NCI-H2171 treated with DMSO at 0.1 percent for 48 hours (cell line): ENCODE data around the gene MRPL14.
A peak's percentile ranks its signal among the peaks of the same experiment; 100 is the strongest.

Experiments used
- DNase-seq: peaks from one replicate; lab custom pipeline; 2025; lab: John Stamatoyannopoulos, UW

MRPL14 gene

DNA sequence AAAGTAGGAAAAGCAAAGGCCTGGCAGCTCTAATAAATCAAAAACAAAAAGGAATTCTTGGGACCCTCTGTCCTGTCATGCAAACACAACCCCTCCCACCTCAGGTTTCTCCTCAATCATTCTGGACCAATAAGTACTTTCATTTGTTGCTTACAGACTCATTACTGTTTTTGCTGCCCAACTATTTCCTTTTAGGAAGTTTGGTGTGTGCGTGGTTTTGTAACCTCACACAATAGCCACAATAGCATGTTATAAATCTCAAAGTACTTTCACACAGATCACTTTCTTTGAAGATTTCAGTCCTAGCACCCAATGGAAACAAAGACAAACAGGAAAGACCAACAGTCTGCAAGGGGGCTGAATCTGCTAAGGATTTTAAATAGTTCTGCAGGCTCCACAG, 4.5 kb downstream of the MRPL14 start:
- no peak for DNase-seq

DNA sequence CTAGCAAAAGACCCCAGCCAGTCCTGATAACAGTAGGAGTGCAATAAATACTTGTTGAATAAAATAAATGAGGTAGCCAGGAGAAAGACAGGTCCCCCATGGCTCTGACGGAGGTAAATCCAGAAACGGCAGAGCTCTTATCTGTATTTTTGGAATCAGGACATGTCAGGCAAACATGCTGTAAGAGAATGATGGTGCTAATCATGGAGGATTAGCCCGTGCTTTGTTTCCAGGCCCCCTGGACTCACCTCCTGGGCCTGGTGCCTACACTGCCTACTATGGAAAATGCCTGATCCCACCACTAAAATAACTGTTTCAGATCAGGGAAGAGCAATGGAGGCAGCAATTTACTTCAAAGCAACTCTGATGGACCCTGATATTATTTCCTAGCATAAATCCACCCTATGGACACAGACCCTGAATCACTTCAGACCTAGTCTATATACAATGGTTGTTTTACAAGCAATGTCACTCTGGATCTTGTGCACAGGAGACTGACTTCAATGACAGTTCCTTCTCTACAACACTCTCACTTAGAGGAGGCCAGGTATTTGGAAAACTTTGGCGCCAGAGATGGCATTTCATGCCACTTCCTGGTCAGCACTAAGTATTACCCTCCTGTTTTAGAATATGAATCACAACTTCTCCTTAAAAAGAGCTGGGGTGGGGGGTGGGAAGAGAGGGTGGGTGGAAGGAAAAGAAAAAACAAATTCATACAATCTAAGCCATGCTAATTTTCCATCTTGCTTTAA, 6.4 kb downstream of the MRPL14 start:
- DNase-seq = no peak

DNA sequence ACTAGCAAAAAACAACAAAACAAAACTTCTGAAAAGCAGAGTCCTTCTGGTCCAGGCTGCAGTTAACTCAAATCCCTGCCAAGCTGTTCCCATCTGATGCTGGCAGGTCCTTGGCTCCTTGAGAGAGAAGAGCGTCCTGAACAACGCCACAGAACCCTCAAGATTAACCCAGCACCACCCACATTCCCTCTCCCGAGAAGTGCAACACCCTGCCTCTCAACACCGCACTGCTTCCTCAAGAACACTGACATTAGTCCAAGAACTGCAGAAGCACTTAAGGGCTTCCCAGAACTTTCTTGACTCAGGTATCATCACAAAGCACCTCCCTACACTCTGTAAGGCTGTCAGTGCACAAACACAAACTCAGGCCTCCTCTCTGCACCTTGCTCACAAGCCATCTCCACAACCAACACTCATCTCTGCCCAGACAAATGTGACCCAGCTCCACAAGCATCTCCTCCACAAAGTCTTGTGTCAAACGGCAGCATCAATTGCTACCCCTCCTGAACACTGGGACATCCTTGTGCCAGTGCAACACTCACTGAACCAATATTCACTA, 7.5 kb downstream of the MRPL14 start:
- no peak for DNase-seq

DNA sequence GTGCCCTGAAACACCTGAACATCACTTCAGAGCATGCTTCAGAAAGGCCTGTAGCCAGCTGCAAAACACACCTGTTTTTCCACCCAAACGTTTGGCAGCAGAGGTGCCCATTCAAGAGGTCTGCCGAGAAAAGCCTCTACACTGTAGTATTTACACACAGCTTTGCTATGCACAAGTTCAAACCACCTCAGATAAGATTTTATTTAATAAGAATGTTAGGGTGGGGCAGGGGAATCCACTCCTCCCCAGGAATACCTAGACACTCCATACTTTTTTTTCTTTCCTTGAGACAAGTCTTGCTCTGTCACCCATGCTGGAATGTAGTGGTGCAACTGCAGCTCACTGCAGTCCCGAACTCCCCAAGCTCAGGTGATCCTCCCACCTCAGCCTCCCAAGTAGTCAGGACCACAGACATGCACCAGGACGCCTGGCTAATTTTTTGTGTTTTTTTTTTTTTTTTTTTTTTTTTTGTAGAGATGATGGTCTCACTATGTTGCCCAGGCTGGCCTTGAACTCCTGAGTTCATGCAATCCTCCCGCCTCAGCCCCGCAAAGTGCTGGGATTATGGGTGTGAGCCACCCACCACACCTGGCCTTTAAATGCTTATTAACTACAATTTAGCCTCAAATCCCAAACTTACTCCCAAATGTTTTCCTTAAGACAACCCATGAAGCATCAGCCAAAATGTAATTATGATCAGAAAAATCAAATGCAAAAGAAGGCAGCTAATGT, 9.7 kb downstream of the MRPL14 start:
- no peak for DNase-seq

DNA sequence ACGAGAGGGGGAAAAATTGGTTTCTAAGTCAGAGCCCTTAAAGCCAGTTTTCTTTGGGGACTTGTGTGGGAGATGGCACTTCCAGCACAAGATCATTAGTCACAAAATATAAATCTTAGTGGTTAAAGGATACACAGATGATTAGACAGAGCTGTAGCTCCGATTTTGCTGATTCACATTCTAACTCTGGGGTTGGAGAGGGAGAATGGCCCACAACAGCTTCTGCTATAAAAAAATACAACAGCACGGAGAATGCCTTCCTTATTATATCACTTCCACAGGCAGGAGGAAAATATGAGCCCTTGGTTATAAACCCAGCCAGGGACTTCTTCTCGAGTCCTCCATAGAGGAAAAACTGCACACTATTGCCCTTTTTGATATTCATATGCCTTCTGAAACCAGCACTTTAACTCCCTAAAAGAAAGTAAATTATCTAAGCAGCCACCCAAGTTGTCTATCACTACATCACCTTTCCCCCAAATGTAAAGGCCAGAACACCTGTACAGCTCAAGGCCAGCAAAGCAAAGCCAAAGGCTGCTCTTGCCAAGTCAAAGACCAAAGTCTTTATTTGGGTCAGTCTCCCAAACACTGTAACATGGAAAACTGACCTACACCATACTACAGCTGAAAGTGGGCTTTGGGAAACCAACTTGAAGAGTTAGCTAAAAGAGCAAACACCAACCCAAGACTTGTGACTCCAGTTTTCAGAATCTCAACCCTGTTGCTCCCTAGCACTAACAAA, 10.4 kb downstream of the MRPL14 start:
- DNase-seq = no peak

DNA sequence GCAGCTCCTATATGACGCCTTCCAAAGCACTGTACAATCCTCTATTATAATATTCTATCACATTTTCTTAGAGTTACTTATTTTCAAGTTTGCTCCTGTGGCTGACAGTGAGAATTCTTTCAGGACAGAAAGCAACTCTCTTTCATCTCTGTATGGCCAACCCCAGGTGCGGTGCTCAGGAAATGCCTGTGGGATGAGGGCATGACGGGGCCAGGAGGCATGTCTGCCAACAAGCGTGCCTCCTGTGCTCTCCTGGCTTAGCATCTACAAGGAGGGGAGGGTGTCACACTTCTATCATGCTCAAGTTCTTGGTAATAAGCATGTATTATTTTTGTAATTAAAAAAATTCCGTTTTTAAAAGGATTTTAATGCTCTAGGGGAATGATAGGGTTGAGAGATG, 11.4 kb downstream of the MRPL14 start:
- DNase-seq = no peak

DNA sequence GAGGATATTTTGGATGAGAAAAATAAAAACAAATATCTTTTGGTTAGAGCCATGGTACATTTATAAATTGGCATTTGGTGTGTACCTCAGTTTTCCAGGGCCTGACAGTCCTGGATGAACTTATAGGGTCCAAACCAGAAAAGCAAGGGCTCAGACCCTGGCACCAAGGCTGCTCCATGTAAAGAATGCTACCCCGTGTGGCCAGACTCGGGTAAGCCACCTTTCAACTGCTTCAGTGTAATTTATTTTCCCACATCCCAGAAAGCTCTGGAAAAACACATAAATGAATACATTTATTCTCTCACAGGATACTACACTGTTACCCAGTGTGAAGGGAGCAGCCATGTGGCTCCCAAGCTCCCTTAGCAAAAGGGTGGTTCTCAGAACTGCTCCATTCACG, 13.8 kb downstream of the MRPL14 start:
- DNase-seq = no peak

DNA sequence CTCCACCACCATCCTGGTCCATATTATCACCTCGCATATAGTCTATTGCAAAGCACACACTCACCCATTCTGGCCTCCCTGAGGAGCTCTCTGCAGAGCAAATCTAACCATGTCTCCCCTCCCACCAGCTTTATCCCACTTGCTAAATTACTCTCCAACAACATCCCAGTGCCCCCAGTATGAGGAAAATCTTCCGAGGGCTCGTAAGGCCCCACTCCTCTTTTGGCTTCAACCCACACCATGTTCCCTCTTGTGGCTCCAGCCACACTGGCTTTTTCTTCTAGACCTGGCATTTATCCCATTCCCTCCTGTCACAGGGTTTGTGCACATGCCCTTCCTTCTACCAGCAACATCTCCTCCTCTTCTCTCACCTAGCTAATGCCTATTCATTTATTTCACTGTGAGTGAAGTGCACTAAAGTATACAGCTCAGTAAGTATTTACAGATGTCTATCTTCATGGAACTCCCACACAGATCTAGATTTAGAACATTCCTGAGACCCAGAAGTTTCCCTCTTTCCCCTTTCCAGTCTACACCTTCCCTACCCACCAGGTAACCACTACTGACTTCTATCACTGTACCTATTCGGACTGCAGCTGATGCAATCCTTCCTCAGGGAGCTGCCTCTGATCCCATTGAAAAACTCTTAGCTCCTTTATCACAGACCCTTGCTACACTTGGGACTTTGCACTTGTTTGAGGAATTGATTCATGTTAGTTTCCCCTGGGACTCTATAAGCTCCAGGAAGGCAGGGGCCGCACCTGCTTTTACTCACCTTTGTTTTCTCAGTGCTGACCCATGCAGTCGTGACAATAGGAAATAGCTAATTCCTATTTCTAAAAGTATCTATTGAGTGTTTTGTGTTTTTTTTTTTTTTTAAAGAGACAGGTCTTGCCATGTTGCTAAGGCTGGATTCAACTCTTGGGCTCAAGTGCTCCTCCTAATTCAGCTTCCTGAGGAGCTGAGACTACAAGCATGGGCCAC, 15.5 kb downstream of the MRPL14 start:
- no peak for DNase-seq

DNA sequence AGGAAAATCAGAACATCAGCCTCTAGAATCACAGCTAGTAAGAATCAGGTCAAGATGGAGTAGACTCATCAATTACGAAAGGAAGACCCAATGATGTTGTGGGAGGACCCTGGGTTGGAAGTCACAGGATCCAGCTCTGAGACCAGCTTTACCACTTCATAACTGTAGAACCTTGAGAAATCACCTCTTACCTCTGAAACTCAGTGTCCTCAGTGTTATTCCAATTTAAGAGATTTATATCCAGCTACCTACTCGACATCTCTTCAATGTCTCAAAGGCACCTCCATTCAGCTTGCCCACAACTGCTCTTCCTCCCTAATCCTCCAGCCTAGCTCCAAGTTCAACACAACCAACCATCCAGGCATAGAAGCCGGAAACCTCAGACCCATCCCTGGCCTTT, 16.3 kb downstream of the MRPL14 start:
- DNase-seq = no peak

DNA sequence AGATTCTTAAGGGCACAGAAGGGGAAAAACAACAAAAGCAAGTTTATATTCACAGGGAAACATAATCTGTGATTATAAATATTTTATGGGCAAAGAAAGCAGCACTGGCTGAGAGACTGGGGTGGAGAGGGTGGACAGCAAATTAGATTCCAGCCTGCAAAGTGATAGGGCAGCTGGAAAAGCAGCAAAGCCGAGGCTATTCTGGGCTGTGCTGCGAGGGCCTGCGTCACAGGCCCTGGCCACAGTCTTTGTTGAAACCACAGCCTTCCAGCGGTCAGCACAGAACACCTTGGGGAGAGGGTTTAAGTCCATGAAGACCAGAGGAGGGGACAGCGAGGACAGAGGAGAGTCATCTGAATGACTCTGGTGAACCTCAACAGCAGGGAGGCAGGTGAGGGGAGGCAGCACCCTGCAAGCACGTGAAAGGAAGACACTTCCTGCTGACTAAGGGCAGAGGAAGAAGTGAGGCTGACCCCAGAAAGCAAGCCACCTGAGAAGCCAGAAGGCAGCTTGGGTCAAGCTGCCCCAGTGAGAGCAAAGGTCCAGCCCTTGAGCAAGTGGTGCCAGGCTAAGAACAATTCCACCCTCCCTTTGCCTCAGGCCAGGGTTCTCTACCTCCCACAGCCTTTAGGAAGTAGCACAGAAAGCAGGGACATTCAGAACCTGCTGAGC, 17.1 kb downstream of the MRPL14 start:
- no peak for DNase-seq

DNA sequence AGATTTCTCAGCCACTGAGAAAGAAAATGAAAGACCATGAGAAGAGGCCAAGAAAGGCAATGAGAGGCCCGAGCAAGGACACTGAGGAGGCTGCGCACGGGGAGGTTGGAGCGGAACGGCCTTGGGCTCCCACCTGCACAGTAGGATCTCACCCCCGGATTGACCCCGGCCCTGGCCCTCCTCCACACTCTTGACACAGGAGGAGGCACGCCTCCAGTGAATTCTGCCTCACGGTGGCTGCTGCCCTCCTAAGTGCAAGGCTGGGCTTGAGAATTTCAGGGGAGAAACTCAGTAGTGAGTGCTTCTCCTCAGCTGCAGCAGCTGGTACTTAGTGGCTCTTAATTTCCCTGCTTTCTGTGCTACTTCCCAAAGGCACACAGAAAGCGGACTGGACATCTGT, 18.0 kb downstream of the MRPL14 start:
- no peak for DNase-seq

DNA sequence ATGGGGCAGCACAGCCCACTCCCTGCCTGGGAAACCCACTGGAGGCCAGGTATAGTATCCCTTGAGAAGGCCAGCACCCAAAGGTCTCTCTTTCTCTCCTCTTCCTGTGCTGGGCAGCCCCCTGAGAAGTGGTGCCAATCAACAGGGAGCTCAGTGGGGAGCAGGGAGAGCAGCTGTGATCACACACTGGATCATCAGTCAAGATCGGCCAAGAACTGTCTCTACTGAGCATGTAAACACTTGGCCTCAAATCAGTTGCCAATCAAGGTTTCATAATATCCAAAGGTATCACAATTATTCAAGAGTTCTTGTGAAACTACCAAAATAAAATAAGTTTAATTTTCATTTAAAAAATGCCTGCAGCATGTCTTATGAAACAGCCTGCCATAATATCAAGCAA, 18.8 kb downstream of the MRPL14 start:
- no peak for DNase-seq

DNA sequence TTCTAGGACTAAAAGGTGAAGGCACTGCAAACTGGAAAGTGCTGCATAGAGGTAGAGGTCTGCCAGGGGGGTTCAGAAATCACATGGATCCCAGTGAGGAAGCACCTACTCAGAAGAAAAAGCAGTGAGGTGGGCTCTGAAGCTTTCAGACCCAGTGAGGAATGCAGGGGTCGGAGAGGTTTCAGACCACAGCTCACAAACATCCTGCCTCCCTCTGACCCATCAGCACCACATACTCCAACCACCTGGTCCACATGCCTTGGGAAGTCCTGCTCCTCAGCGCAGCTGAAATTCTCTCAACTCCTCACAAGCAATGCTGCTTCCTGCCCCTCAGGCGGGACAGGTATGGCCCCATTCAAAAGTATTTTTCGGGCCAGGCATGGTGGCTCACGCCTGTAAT, 20.2 kb downstream of the MRPL14 start:
- DNase-seq = no peak

DNA sequence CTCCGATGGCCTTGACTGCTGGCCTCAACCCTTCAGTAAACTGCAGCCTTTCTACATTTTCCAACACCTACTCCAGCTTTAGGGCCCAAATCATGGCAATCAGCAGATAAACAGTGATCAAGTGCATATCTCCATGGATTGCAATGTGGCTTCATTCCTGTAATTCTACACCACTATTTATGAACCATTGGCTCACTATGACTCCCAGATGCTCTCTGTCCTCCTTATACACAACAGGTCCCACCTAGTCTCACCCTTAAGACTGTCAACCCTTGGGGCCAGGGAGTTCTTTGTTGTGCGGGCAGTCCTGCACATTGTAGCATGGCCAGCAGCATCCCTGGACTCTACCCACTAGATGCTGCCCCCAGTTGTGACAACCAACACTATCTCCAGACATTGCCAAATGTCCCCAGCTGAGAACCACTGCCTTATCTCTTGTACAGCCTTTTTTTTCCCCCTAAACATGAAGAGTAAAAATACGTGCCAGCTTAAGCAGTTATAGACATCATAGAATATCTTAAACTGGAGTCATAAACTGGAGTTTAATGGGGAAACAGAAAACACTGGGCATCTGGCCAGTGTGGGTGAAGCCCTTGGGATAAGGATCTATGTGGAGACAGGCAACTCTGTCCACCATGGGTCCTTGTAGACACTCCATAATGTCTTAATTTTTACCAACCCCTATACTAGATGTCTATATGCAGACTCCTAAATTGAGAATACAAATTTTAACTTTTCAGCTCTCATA, 21.1 kb downstream of the MRPL14 start:
- no peak for DNase-seq

DNA sequence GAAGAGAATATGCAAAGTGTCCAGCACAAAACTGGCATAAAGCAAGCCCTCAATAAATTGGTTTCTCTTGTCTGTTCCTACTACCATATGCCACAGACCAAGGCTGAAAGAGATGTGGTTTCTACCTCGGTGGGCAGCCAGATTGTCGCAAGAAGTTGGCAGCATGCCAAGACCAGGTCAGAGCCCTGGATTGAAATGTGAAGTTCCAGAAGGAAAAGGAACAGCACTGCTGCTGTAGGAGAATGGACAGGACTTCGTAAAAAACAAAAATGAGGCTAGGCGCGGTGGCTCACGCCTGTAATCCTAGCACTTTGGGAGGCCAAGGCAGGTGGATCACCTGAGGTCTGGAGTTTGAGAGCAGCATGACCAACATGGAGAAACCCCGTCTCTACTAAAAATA, 22.1 kb downstream of the MRPL14 start:
- DNase-seq = peak; percentile 64

DNA sequence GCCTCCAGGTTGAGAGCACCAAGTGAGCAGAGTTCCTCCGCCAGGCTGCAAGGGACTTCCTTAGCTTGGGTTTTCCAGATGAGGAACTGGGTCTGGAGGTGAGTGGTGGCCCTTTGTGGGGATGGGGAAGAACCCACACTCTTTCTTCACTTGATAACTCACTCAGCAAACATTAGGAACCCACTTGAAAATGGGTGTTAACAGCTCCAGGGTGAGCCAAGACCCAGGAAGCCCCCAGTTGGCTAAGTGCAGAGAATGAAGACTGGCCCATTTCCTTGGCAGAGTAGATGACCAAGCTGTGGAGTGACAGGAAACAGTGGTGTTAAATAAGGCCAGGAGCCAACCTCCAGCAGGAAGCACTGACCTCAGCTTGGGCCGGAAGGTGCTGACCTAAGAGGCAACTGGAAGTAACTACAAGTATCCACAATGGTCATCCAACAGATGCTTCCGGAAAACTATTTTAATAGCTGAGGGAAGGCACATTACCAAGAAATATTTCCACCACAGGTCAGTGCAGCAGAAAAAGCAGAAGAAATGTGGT, 22.7 kb downstream of the MRPL14 start:
- no peak for DNase-seq

DNA sequence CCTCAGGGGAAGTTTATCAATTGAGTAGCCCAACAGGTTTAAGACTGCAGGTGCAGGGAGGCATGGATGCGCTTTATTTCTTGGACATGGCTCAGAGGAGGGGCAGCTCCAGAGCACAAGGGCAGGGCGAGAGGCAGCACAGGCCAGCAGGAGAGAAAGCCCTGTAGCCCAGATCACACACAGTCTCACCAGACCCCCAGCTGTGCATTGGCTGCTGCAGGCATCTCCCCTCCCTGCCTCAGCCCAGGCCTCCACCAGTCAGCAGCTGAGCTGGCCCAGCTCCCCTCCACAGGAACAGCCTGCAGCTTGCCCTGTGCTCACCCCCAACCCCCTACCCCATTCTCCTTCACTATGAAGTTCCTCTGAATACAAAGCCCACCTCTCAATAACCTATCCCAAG, 24.7 kb downstream of the MRPL14 start:
- DNase-seq = no peak

DNA sequence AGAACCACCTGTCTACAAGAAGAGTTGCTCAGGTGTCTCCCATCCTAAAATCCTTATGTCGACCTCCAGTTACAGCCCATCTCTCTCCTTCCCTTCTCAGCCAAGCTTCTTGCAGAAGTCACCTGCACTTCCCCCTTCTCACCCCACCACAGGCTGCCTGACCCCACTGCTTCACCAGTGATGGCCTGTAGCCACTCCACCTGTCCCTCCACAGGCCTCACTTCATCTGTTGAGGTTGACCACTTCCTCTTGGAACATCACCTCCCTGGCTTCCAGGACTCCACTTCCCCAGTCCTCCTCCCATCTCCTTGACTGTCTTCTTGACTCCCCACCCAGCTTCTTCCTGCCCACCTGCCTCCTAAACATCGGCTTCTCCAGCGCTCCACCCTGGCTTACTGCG, 25.4 kb downstream of the MRPL14 start:
- no peak for DNase-seq

DNA sequence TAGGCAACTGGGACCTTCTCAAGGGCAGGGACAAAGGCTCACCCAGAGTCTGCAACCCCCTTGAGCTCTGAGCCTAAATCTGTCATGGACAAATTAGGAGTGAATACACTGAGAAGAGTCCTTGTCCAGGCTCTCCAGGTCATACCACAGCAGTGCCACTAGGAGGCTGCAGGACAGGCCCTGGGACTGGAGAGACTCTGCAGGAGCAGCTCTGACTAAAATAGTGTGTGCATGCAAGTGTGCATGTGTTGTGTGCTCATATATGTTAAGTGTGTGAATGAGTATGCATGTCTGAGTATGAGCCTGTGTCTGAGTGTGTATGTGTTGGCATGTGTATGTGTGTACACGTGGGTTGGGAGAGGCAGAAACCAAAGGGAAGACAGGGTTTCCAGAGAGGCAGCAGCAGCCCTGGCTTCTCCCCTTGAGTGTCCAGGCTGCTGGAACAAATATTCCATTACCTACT, 27.1 kb downstream of the MRPL14 start:
- peak; percentile 16 for DNase-seq

DNA sequence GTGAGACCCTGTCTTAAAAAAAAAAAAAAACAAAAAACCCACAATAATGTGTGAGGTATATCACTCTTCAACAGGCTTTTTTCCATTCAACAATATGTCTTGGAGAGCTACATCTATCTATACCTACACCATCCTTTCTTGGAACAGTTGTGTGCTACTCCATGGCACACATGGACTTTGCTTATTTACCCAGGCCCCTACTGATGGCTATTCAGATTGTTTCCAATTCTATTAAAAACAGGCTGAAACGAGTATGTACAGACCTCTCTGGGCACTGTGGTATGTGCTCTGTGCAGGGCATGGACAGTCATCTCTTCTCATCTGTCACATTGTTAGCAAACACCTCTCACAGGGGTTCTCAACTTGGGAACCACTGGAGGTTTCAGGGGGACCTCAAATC, 28.1 kb downstream of the MRPL14 start:
- no peak for DNase-seq
